Fibroblast of peridontal ligament (primary cell): Measurements from ENCODE around the gene CRYZL1.

Experiments used
- DNase-seq: peaks from one replicate; pipeline ENCODE4 v3.0.0-alpha.2; 2010; ENCODE audit errors: extremely low read depth

The CRYZL1 gene

DNA sequence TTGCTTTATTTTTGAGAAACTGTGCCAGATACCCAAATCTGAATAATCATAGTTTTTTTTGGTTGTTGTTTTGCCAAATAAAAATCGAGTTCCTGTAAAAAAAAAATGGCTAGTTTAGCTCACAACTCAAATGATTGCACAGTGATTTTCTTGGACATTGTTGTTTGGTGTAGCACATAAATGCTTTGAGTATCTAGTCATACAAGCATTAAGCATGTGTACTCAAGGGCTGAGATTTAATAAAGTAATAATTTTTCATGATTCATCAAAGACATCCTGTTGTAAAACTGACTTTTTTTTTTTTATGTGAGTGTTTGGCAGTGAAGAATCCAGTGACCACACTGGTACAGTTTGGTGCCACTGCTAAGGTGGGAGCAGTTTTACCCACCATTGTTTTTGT is 19.6 kb upstream of the CRYZL1 start:
- no peak for DNase-seq

DNA sequence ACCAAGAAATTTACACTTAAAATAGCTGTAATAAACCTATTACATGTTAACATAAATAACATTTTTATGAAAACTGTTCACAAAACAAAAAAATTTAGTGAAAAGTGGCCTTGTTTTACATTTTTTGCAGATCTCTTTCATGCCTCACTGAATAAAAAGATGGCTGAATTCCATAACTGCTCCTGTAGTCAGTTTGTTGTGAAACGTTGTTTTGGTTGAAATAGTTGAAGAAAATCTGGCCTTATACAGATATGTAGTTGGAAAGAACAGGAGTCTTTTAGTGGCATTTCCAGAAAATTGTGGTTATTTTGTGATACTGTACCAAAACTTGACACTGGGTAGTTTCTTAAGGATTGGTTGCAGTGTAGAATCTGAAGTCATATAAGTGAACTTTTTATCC is 18.9 kb upstream of the CRYZL1 start:
- peak; percentile 81 for DNase-seq

DNA sequence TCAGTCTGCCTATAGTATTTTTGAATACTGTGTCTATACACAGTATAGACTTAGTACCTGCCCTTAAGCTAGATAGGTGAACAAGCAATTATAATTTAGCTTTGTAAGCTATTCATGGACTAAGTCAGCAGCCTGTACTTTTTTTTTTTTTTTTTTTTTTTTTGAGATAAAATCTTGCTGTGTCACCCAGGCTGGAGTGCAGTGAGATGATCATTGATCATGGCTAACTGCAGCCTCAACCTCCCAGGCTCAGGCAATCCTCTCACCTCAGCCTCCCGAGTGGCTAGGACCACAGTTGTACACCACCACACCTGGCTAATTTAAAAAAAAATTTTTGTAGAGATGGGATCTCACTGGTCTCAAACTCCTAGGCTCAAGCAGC is 18.0 kb upstream of the CRYZL1 start:
- no peak for DNase-seq

DNA sequence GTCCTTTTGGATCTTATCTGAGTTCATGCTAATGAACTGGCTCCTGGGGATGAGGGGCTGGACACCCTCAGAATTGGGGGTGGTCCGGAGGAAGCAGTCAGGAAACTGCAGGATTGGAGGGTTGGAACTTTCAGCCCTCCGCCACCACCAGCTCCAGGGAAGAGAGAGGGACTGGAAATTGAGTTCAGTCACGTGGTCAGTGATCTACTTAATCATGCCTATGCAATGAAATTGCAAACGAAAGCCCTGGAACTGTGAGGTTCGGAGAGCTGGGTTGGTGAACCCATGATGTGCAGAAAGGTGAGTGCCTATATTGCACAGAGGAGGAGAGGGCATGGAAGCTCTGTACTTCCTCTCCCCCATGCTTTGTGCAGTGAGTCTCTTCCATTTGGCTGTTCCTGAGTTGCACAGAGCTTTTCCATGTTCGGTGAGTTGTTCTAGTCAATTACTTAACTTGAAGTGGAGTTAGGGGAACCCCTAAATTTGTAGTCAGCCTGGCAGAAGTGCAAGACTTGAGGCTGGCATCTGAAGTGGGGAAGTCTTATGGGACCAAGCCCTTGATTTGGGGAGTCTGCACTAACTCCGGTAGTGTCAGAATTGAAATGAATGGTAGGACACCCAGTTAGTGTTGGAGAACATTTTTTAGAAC is 17.5 kb upstream of the CRYZL1 start:
- no peak for DNase-seq

DNA sequence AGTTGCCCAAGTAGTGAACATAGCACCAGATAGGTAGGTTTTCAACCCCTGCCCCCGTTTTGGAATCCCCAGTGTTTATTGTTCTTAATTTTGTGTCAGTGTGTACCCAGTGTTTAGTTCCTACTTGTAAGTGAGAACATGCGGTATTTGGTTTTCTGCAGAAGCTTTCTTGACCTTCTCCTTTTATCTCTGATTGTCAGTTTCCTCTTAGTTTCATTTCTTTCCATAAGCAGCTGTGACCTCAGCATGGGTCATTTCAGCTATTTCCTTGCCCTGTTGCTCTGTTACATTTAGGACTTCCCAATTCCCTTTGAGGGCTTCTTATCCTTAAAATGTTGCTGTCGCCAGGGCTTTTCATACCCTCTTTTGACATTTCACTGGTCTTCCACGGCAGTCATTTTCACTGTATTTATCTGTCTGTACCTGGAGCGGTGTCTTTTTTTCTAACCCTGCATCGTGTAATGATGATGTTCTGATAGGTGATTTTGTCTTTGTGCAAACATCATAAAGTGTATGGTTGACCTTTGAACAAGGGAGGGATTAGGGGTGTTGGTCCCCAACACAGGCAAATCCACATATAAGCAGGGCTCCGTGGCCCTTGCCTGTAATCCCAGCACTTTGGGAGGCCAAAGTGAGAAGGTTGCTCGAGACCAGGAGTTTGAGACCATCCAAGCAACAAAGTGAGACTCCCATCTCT is 15.7 kb upstream of the CRYZL1 start:
- peak; percentile 38 for DNase-seq

DNA sequence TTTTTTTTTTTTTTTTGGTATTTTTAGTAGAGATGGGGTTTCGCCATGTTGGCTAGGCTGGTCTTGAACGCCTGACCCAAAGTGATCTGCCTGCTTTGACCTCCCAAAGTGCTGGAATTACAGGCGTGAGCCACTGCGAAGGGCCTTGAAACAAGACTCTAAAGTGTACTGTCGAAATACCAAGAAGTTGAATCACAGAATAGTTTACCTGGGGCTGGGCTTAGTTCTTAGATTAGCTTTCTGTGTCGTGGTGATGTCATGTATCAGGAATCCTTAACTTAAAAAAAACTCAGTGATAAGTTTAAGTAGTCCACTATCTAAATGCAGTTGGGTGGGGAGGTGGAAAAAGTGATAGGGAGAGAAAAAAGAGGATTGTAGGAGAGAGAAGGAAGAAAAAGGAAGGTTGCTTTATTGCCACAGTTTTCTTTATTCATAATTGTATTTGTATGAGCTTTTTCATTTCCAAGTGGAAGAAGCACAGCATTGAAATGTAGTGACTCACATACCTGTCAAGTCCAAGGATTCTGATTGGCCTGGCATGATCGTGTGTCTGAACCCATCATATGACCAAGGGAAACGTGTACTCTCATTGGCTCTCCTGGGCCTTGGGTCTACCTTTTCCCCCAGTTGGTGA is 14.2 kb upstream of the CRYZL1 start:
- DNase-seq: peak; percentile 67

DNA sequence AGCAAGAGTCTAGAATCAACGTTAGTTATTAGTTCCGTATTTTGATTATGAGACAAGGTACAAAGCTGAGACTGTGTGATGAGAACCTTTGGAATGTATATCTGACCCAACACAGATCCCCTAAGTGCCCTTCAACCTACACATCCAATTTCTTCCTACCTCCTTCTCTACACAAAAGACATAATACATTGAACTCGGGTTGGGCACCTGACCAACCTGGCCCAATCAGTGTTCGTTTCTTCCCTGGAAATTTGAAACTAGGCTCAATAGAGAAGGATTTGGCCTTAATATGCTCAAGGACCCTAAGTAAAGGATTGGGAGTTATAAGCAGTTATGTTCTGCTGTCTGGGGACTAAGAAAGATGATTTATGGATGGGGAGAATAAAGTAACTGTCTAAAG is 12.9 kb upstream of the CRYZL1 start:
- no peak for DNase-seq

DNA sequence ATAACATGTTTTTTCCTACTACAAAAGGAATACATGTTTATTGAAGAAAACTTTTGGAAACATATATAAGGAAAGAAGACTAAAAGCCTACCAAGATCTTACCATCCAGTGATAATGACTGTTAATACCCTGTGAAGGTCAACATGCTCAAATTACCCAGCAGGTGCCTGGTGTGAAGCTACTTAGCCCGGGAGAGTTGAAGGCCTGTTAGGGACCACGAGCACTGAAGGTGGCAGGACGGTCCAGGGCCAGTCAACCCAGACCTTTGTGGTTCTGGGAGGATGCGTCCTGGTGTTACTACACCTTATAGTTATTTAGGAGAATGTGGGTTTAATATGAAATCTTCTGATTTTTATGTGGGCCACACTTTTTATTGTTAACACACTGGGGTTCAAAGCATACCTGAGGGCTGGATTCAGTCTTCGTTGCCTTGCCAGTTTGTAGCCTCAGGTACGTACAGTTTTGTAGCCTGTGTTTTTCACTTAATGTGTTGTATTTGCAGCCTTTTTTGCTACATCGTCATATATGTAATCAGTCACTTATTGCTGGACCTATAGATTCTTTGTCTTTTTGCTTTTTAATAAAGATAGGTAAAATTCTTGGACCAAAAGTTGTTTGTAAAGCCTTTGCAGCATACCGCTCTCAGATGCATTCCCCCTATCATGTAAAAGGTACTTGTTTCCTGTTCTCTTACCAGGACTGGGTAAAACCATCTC is 10.6 kb upstream of the CRYZL1 start:
- DNase-seq: no peak

DNA sequence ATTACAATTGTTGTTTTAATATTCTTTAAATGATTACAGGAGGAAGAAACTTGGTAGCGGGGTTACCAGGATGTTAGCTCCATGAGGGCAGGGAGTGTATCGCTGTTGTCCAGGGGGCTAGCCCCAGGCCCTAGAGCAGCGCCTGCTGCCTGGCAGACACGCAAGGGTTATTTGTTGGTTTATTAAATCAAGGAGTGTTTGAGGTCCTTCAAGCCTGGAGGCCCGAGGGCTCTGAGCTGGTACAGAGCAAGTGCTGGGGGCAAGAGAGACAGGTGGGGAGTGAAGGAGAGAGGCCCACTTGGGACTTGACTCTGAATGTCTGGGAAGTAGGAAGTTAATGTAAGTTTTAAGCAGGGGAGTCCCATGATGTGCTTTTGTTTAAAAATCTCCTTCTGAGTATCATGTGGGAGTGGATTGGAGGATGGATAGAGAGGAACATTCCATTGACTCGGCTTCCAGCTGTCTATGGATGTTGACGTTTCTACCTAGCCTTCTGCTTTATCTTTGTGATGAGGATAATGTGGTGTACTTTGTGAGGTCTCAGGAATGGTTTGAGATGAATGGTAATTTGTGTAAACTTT is 9.5 kb upstream of the CRYZL1 start:
- no peak for DNase-seq

DNA sequence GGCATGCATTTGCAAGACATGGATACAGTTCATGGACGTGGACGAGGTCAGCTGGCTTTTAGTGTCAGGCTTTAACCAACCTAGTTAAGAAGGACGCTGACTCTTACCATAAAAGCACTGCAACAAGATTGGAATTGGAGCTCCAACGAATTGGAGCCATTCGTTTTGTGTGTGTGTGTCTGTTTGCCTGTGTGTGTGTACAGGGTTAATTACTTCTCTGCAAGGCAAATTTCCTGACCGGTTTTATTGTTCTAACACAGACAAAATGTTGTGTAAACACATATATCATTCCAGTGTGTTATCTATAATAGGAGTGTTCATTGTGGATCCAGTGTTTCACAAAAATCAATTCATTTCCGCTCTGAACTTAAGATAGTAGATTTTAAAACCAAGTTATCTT is 8.7 kb upstream of the CRYZL1 start:
- no peak for DNase-seq

DNA sequence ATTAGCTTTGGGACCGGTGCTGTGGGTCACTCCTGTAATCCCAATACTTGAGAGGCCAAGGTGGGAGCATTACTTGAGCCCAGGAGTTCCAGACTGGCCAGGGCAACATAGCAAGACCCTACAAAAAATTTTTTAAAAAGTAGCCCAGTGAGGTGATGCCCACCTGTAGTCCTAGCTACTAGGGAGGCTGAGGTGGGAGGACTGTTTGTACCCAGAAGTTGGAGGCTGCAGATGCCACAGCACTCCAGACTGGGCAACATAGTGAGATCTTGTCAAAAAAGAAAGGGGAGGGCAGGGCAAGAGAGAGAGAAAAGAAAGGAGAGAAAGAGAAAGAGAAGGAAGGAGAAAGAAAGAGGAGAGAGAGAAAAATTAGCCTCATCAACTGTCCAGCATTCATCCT is 7.0 kb upstream of the CRYZL1 start:
- no peak for DNase-seq

DNA sequence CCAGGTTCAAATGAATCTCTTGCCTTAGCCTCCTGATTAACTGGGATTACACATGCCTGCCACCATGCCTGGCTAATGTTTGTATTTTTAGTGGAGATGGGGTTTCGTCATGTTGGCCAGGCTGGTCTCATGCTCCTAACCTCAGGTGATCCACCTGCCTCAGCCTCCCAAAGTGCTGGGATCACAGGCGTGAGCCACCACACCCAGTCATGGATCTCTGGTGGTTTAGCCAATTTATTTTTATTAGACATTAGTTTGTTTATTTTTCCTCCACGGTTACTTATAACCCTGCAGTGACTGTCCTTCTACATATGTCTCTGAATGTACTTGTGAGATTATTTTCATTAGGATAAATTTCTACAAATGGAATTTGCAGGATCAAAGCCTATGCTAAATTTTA is 6.0 kb upstream of the CRYZL1 start:
- DNase-seq: no peak

DNA sequence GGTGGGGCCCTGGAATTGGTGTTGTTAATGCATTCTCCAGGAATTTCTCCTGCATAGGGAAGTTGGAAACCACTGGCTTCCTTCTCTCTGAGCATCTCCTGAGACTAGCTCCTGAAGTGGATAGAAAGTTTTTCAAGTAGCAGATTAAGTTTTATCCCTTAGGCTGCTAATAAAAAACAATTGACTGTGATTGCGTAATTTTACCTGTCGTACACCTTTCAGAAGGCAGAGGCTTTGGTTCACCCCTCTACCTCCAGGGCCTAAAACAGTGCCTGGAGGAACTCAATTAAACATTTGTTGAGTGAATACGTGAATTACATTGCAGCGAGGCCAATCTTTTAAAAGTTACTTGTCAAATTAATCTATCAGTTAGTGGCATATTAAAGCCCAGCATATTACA is 4.2 kb upstream of the CRYZL1 start:
- DNase-seq: no peak

DNA sequence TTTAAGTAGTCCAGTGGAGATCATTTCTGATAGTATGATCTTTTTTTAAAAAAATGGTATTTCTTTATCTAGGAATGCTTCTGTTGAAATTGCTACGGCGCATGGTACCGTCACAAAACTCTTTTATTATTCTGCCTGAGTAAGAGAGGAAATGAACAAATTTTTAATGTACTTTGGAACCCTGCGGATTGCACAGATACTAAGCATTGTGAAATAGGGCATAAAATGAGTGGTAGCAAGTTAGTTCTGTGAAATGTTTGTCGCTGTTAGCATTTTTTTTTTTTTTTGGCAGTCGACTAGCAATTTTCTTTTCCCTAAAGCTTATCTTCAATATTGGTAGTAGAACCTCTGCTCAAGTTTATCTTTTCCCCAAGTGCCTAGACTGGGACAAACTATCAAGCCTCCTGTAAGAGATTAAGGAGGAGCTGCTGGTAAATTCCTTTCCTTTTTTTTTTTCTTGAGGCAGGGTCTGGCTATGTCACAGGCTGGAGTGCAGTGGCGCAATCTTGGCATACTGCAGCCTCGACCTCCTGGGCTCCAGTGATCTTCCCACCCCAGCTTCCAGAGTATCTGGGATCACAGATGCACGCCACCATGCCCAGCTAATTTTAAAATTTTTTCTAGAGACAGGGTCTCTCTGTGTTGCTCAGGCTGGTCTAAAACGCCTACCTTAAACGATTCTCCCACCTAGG is 3.0 kb upstream of the CRYZL1 start:
- DNase-seq: peak; percentile 63

DNA sequence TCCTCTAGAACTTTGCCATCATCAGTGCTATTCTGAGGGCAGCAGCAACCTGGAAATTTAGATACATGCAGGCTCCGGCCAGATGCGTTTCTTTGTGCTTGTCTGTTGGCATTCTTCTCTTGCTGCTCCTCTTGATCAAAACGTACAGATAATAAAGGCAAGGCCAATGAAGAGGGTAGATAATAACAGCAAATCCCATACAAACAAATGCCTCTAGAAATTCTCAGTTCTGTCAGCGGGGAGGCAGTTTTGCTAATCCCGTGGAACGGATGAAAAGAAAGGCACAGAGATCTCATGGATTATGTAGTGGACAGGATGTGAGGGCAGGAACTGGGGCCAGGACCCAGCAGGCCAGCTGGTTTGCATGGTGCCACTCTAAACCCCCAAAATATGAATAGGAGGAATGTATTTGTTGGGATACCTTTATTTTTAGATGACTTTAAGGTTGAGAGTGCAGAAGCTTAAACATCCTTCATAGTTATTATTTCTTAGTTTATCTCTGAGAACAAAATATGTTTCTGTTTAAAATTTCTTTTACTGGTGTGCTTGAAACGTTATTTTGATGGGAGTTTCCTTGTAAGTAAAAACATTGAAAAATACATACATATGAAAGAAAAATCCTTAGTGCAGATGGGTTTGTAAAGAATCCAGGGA is 2.2 kb upstream of the CRYZL1 start:
- DNase-seq: peak; percentile 39

DNA sequence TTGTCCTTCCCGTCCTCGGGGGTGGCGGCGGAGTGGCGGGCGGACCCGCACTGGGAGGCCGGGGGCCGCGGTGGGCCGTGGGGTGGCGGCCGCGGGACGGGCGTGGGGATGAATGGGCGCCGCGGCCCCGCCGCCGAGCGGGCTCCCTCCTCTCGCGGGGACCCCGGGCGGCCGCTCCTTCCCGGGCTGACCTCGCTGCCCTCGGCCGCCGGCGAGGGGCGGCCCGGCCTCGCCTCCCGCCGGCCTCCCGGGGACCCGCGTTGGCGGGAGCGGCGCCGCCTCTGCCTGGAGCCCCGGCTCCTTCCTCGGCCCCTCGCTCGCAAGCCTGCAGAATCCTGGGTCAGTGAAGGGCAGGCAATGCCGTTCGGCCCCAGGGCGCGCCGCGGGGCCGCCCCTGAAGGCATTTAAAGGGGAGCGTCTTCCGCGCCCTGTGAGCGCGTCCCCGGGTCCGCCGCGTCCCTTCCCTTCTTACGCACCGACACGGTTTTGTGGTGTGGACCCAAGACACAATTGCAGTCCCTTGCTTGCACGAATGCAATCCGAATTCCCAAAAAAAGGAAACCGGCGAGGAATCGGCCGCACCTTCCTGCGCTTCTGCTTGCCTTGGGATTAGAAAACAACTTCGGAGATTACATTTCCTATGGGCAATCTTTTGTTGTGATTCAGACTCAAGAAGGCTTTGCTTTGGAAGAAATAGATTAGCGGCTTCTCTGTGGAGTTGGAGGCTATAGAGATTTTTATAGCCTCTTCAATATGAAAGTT is 1.5 kb upstream of the CRYZL1 start:
- DNase-seq: peak; percentile 53

DNA sequence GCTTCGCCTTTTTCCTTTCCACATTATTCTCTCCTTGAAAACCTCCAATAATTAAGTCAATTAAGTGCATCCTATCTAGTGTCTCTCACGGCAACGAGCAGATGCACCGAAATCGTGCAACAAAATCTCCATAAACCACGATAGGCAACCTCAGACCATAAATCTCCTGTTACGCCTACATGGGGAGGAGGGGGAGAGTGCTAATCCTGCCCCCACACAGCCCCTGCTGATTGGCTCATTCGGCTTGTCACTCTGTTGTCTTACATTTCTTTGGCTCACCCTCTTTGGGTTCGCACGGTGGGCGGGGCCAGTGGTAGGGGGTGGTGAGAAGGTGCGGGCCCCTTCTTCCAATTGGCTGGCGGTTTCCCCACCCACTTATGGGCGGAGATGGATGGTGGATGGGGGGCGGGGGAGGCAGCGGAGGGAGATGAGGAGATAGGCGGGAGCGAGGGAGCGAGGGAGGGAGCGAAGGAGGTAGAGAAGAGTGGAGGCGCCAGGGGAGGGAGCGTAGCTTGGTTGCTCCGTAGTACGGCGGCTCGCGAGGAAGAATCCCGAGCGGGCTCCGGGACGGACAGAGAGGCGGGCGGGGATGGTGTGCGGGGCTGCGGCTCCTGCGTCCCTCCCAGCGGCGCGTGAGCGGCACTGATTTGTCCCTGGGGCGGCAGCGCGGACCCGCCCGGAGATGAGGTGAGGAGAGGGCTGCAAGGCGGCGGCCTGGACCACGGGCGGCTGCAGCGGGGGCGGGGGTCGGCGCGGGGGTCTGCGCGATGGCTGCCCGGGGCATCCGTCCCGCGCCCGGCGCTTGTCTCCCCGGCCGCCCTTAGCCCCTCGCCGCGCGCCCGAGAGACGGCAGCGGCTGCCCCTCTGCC is 720 bp upstream of the CRYZL1 start, which contains the start of gene ITSN1:
Gene ITSN1, plus strand, starts transcription at position 475 of the 869 bp plus-strand sequence. CDS start 76,328 bp downstream, outside the sequence.
- DNase-seq: peak; percentile 99

DNA sequence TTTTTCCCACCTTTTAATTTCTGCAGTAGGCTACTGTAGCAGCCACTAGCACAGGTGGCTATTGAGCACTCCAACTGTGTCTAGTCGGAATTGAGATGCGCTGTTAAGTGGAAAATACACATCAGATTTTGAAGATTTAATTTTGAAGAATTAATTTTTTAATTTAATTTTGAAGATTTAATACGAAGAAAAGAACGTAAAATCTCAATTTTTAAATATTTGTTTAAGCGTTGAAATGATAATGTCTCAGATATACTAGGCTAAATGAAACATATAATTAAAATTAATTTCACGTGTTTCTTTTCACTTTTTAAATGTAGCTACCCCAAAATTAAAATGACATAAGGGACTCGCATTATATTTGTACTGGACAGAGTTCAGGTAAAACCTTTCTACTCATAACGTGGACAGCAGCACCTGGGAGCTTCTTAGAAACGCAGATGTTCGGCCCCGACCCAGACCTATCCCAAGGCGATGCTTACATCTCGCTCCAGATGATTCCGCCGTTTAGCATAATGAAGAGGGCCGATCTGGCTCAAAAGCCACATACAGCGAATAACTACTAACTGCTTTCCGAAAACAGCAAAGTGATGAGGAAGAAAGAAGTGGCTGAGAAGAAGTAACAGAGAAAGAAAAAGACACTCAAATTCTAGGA is 717 bp downstream of the CRYZL1 start:
- DNase-seq: peak; percentile 38

DNA sequence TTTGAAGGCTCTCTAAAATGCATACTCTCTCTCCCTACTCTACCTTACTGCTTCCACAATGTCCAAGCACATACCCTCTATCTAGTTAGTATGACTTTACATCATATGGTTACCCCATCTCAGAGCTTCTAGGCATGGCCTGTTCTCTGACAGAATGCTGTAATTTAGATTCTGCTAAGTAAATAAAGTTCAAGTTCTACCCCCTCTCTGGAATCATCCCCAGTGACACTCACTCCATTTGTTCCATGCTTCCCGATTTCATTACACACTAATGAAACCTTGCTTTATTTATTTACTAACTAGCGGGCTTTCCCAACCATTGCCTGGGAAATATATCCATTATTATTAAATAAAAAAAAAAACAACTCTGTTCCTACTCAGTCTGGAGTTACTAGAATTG is 7.3 kb downstream of the CRYZL1 start:
- DNase-seq: no peak
